Measurements from ENCODE around the gene RAD51B. TPM values are rescaled to one million over a fixed set of nuclear protein-coding genes. Genes with fewer than 3 reads are reported as not detected.
"Not testable (repeated sequence)": the region's sequence is repeated elsewhere in the genome, so short reads cannot be mapped to it uniquely, and the experiment has no call there.

The RAD51B gene
- total RNA-seq, 1 donor: 22.4 TPM

DNA sequence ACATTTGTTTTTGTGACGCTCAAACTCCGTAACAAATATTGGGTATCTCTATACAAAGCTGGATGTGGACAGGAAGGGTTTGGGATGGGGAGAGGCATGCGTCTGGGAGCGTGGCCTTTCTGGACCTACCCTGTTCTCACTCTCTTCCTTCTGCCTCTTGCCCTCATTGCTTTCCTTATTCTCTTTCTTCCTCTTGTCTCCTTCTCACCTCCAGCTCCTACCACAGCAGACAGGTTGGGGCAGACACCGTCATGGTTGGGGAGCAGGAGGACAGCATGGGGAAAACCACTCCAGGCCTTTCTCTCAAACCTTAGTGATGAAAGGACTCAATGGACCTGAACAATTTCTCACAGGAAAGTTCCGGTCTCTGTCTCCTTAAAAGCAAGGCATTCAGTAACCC, 465.3 kb downstream of the RAD51B start:
- DNase-seq (ENCODE audit: low read depth in 2 of 3, low spot score in 2 of 3): no peak

DNA sequence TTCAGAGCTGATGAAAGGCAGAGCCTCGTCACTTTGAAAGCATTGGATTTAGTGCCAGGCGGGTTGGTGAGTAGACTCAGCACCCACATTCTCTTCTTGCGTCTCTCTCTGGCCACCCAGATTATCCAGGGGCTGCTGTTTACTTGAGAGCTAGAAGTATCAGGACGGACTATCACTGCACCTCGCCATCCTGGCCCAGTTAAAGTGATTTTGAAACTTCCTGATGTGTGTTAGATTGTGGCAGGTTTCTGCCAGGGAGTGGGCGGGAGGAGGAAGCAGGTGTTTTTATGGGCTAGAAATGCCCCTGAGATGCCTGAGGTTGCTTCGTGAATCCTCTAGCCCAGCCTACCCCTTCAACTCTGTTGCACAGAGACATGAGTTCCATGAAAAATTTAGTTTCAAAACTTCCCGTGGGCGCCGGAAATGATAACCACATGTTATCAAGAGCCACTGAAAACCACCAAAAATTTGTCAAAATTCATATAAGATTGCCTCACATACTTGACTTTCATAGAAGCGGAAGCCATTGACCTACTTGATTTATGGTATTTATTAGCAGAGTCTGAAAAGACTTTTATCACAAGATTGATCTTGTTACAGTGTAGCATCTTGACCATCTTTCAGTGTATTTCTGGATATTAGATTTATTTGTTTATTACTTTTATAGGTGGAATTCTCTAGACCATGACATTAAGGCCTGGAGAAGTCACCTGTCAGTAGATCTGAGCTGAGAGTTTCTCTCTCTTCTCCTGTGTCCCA, 466.0 kb downstream of the RAD51B start:
- DNase-seq (ENCODE audit: low read depth in 2 of 3, low spot score in 2 of 3): peak; percentile 25 to 78 (median 73)

DNA sequence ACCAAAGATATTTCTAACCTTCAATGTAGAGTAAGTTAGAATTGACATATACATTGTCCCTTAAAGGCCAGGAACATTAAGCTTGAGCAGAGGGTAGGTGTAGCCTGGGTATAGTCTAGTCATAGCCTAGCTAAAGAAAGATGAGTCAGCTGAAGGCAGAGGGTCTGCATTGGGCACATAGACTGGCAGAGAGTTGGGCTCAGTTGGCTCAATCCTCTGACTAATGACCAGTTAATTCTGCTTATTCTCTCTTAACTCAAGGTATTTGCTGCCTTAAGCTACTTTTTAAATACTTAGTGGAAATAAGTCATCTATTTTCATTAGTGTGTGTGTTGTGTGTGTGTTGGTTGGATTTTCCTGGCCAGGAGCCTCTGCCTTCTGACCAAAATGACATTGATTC, 467.1 kb downstream of the RAD51B start:
- DNase-seq (ENCODE audit: low read depth in 2 of 3, low spot score in 2 of 3): no peak

DNA sequence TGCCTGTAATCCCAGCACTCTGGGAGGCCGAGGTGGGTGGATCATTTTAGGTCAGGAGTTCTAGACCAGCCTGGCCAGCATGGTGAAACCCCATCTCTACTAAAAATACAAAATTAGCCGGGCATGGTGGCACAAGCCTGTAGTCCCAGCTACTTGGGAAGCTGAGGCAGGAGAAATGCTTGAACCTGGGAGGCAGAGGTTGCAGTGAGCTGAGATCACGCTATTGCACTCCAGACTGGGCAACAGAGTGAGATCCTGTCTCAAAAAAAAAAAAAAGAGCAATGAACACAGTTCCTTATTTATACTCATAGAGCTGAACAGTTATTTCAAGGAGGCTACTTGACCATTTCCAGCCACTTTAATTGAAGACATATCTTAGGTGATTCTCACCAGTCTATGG, 469.9 kb downstream of the RAD51B start:
- not testable (repeated sequence) for DNase-seq (ENCODE audit: low read depth in 2 of 3, low spot score in 2 of 3)

DNA sequence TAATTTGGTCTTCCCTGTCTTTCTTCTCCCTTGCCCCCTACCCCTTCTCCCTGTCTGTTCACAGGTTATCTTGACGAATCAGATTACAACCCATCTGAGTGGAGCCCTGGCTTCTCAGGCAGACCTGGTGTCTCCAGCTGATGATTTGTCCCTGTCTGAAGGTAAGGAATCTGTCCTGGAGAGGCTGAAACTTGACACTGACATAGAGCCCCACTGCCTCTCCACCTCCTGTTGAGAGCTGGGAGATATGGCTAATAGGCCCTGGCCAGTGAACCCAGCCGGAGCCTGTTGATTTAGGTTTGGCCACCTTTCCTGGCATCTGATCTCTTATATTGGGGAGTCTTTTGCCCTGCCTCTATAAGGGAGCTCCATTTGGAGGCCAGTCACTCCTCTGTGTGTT, 472.2 kb downstream of the RAD51B start:
- DNase-seq (ENCODE audit: low read depth in 2 of 3, low spot score in 2 of 3): no peak

DNA sequence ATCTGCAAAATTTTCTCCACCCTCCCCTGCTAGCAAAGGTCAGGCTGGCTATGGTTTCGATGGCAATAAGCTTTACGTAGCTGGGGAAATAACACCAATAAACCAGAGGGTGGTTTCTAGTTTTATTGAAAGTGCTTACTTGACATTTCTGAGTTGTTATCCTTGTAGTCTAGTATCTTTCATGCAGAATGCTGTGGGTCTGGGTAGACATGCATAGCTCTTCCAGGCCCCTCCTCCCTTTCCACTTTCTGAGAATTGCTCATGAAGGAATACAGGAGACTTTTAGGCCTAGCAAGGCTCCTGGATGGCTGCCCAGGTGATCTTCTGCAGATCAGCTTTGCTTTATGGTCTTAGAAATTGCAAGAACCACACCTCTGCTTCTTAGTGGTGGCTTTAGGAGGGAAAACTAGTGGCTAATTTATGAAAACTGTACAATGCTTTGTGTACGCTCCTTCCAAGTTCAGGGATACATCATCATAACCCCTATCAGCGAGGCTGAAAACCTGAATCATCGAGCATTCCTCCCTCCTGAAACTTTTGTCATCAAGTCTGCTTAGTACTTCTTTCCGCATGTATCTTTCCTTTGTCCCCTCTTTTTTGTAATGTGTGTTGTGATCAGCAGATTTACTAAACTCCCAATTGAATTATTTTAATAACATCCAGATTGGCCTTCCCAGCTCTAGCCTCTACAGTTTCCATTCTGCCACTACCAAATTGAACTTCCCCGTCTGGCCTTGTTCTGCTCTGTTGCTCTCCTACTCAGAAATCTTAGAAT, 473.0 kb downstream of the RAD51B start:
- DNase-seq (ENCODE audit: low read depth in 2 of 3, low spot score in 2 of 3): no peak

DNA sequence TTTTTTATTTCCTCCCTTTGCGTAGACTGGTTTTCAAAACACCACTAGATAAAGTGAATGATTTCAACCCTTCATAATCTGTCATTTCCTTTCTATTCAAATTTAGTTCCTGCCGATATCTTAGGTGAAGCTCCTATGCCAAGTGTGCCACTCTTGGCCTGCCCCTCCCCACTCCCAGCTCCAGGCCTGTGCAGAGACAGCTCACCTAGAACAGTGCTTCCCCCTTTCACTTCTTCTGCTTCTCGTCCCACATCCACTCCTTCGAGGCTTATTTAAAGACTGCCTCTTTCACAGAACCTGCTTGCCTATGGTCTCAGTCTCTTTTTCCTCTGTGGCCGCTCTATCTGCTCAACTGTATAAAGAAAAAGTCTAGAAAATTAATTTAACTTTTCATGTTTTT, 473.8 kb downstream of the RAD51B start:
- no peak for DNase-seq (ENCODE audit: low read depth in 2 of 3, low spot score in 2 of 3)

DNA sequence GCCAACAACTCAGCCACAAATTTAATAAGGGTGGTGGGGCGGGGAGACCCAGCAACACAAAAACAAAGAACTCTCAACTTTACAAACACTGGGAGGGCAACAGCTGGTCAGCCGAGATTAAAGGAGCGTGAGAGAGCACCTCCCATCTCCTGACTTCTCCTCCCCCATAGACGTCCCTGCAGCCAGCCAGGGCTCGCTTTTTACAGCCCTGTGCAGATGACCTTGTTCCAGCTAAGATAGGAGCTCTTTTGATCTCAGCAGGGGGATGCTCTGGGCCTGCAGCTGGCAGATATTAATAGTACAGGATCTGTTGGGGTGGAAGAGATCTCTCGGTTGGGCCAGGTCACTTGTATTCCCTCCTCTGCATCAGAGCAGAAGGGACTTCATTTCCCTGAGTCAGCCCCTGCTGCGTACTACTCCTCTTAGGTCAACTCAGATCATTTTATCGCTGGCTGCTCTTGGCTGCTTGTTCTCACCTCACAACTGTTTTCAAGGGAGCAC, 475.8 kb downstream of the RAD51B start:
- DNase-seq (ENCODE audit: low read depth in 2 of 3, low spot score in 2 of 3): peak in 2 of 3 donors; percentile 27 to 38

DNA sequence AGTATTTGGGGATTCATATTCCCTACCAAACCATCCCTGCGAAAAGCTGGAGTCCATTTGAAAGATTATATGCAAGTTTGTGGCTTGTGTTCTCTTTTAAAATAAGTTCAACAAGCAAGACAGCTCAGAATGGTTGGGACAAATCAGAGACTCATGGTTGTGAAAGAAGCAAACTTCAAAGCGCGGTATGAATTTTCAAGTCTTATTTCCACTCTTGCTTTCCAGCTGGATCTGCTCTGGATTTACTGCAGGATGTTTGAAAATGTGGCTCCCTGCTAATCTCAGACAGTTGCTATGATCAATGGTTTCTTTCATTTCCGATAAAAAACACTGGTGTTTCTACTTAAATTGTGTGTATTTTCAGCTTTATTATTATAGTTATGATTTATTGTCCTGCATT, 477.5 kb downstream of the RAD51B start:
- DNase-seq (ENCODE audit: low read depth in 2 of 3, low spot score in 2 of 3): no peak

DNA sequence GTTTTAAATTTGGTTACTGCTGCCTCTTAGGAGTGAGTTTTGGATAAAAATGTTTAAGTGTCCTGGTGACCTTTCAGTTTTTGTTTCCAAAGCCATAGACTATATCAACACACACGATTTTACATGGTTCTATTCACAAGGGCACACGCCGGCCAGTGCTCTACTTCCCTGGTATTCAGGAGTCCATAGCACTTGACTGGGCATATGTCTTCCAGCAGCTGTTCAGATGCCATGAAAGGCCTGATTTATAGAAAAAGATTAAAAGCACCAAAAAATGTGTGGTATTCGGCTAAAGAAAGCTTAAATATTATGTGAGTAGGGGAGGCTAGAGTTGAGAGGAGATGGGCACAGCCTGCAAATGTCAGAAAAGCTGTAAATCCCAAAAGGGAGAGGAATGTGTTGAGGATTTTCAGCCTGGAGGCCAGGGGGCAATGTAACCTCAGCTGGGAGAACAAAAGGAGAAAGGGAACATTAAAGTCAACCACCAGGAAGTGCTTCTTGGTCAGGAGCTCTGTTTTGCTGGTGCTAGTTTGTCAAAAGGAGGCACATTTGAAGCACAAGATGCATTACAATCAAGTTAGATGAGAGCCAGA, 478.4 kb downstream of the RAD51B start:
- DNase-seq (ENCODE audit: low read depth in 2 of 3, low spot score in 2 of 3): no peak

DNA sequence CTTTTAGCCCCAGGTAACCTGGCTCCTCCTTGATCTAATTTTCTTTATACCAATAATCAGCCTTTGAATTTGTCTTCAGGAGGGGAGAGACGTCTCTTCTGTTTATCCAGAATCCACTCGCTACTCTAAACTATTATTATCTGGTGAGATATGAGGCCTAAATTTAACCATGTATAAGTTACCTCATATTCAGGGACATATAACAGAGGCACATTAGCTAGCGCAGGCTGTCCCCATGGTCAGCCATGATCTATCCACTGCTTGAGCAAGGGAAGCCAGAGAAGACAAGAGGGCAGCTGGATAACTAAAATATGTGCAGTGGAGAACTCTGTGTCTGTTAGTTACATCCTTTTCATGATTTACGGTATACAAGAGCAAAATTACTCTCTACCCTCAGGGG, 481.0 kb downstream of the RAD51B start:
- no peak for DNase-seq (ENCODE audit: low read depth in 2 of 3, low spot score in 2 of 3)

DNA sequence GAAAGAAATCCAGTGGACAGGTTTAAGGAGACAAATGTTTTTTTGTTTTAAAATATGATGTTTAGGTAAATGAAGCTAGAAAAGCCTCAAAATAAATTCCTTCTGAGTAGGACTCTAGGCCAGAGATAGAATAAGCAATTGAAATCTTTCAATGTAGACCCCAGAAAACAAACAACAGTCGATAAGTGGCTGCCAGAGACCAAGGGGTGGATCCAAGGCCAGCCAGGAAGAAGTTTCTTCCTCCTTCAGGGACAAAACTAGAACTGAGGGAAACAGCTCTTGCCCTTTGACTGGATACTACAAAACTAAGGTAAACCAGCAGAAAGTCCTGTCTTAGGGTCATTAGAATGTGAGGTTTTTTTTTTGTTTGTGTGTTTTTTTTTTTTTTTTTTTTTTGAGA, 481.6 kb downstream of the RAD51B start:
- no peak for DNase-seq (ENCODE audit: low read depth in 2 of 3, low spot score in 2 of 3)

DNA sequence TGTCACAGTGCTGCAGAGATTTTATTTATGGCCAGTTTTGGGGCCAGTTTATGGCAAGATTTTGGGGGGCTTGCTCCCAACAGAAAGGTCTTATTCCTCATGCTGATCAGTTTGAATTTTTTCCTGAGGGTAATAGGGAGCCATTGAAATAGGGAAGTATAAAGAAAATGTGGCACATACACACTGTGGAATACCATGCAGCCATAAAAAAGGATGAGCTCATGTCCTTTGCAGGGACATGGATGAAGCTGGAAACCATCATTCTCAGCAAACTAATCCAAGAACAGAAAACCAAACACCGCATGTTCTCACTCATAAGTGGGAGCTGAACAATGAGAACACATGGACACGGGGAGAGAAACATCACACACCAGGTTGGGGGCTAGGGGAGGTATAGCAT, 483.4 kb downstream of the RAD51B start:
- not testable (repeated sequence) for DNase-seq (ENCODE audit: low read depth in 2 of 3, low spot score in 2 of 3)

DNA sequence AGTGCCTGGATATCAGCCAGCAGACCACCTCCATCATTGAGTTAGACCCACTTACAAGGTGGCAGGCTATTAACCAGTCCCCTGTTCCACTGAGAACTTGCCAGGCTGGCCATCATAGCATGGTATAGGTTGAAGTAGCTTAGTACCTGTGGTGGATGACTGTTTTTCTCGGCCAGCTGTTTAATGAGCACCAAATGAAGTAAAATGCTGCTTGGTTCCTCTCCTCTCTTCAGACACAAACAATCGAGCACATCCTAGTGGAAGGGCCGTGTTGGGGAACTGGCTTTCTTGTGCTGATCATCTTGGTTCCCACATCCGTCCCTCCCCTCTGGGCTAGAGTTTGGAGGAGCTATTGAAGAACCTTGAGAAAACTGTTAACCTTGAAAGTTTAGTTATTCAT, 486.2 kb downstream of the RAD51B start:
- DNase-seq (ENCODE audit: low read depth in 2 of 3, low spot score in 2 of 3): no peak

DNA sequence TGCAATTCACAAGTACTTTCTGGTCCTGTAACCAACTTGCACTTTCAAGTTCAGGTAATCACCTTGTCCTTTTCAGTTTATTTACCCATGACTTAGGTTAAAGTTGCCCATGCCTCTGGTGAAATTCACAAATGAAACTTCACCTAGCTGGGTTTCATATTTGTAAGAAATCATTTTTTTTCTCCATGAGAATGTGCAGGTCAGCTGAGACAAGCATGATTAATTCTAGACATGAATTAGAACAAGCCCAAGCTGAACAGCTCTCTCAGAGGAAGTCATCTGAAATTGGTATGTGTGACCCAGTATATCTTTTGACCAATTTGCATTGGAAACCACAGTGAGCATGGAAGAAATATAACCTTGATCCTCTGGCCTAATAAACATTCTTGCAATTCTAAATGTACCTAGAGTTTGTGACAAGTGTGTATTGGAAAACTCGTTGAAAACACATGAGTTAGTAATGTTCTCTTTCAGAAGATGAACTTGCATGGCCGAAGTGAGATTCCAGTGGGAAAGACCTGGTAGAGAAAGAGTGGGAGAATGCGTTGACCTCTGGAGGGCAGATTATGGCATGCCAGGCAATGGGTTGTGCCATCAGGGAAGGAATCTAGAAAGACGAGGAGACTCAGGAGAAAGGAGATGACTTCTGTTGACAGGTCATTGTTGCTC, 486.8 kb downstream of the RAD51B start:
- DNase-seq (ENCODE audit: low read depth in 2 of 3, low spot score in 2 of 3): no peak

DNA sequence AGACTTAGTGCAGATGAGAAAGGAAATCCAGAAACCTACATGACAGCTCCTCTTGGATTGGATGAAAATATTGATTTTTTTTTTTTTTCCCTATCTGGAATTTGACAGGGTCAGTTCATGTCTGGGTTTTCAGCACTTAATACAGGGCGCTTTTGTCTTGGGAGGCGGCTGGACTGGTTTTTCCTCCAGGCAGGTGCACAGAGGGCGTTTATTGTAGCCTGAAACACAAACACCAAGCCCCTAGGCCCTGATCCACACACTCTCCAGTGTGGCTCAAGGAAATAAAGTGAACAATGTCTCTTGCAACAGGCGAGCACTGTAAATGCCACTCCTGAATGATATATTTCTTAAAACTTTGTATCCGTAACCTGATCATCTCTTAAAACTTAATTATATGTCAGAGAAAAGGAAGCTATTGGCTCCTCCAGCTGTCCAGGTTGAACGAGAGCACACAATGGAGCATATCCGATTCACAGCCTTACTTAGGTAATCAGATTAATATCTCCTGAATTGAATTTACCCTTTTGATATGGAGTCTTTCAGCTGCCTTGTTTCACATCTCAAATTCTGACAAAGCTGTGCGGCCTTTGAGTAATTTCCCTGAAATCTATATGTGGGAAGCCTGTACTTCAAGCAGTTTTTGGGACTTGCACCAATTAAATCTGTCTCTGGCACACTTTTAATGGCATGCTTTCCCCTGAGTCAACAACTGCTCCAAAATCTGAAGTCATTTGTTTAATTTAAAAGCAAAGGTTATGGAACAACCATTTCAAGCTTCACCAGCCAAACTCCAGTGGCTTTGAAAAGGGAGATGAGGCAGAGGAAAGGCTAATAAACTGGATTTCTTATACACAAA, 487.6 kb downstream of the RAD51B start:
- DNase-seq (ENCODE audit: low read depth in 2 of 3, low spot score in 2 of 3): no peak

DNA sequence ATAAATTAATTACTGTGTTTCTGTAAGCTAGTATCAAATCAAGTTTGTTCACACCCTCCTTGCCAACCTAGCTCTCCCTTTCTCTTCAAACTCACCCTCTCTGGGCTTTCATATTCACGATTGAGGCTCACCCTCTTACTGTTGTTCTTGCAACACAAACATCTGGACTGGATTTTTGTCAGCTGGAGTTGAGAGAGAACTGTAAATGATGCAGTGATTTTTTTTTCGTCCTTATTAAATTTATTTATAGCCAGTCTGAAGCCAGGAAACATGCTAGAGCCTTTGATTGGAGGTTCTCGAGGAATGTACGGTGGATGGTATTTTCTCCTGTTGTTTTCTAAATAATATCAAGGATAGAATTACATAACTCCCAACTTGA, 488.2 kb downstream of the RAD51B start:
- DNase-seq (ENCODE audit: low read depth in 2 of 3, low spot score in 2 of 3): no peak

DNA sequence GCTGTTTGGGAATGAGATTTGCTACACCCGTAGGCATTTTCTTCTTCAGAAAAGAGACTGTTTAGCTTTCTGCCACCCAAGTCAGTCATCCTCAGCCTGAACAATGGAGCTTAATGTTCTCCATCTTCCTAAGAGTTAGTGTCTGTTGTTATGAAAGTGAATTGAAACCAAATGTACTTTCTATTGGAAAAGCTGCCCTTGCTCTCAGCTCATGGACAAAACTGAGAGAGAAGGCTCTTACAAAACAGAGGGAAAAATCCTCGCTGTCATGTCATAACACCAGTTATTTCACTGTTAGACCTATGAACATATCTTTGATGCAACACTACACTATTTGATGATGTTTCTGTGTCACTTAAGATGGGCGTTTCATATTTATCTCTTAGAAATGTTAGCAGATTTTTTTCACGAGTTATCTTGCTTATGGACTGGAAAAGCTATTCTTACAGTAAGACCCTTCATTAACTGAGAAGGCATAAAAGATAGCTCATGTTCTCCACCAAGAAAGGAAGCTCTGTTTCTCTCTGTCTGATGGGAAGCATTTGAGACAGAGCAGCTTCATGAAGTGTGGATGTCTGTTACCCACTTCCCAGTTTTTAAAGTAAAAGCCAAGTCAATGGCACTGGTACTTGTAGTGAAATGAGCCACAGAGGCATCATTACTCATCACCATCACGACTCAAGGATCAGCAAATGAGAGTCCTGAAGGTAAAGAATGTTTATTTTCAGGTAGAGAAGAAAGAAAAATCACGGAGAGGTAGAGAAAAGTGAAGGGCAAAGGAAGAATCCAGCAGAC, 489.3 kb downstream of the RAD51B start:
- DNase-seq (ENCODE audit: low read depth in 2 of 3, low spot score in 2 of 3): no peak

DNA sequence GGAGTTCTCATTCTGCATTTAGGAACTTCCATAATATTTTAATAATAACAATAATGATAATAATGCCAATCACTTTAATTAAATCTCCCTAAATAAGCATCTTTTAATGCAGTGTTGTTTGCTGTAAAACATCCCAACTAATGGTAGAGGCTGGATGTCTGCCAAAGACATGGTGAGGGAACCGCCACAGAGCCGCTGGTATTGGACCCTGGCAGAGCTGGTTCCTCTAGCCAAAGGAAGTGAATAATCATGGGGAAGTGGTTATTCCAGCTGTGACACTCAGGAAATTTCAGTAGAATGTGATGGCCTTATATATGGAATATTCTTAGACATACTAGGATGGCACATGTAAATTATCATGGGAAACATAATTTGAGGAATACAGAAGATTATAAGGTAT, 490.0 kb downstream of the RAD51B start:
- DNase-seq (ENCODE audit: low read depth in 2 of 3, low spot score in 2 of 3): peak in 2 of 3 donors; percentile 22 to 47

All from hematopoietic multipotent progenitor cell (in vitro differentiated cells).